K562 (cell line): ENCODE data around the gene HAUS3. TPM values are rescaled to one million over a fixed set of nuclear protein-coding genes. Genes with fewer than 3 reads are reported as not detected.

ENCODE experiments used
- ADNP ChIP-seq: fragments of 200-800 bp; sonication (Bioruptor generic); IDR thresholded peaks from 2 replicates; pipeline ENCODE4 v1.6.1; 2016; ENCODE audit warnings: missing genetic modification characterization, missing compliant biosample characterization
- BMI1 ChIP-seq: fragments of 150-350 bp; IDR thresholded peaks from 2 replicates; pipeline ENCODE4 v1.6.1; 2014; ENCODE audit warnings: low read length
- KDM1A ChIP-seq, 2 experiments: fragments of 450-650 bp; IDR thresholded peaks; 2 replicates each; pipeline ENCODE4 v1.6.1; 2016; ENCODE audit warnings: mild to moderate bottlenecking in 2 of 2
- LEF1 ChIP-seq: fragments of 450-650 bp; IDR thresholded peaks from 2 replicates; pipeline ENCODE4 v1.6.1; 2016; ENCODE audit warnings: mild to moderate bottlenecking
- PRDM10 ChIP-seq: fragments of 450-650 bp; IDR thresholded peaks from 2 replicates; pipeline ENCODE4 v1.6.1; 2018; ENCODE audit not compliant: partially characterized antibody
- RBM34 ChIP-seq: fragments of 200-400 bp; formaldehyde crosslinking; IDR thresholded peaks from 2 replicates; pipeline ENCODE4 v1.6.1; 2018; ENCODE audit warnings: low read length, borderline replicate concordance; ENCODE audit not compliant: insufficient read depth
- RNF219 ChIP-seq: fragments of 250-450 bp; sonication (Bioruptor Pico); IDR thresholded peaks from 2 replicates; pipeline ENCODE4 v1.5.0; 2022; ENCODE audit warnings: mild to moderate bottlenecking
- SMAD4 ChIP-seq: fragments of 250-450 bp; sonication (Bioruptor Pico); conservative IDR thresholded peaks from 2 replicates; pipeline ENCODE4 v1.8.0; 2021; ENCODE audit warnings: inconsistent platforms, mild to moderate bottlenecking, moderate library complexity
- YY1 ChIP-seq, 3 experiments: IDR thresholded peaks; 2 replicates each; pipeline ENCODE4 v1.6.1; 2011; ENCODE audit warnings: low read length in 2 of 3, mild to moderate bottlenecking in 2 of 3, moderate library complexity in 2 of 3, borderline replicate concordance in 1 of 3, control low read depth in 1 of 3, low read depth in 1 of 3; ENCODE audit not compliant: insufficient read depth in 3 of 3, insufficient replicate concordance in 2 of 3, control insufficient read depth in 1 of 3, insufficient read length in 1 of 3; ENCODE audit errors: extremely low read depth in 1 of 3
- ZFPM2 ChIP-seq: fragments of 250-450 bp; sonication (Bioruptor Pico); IDR thresholded peaks from 2 replicates; pipeline ENCODE4 v1.5.1; 2022; ENCODE audit warnings: mild to moderate bottlenecking
- ZNF778 ChIP-seq: fragments of 450-650 bp; formaldehyde crosslinking; IDR thresholded peaks from 2 replicates; pipeline ENCODE4 v1.4.0; 2020; ENCODE audit warnings: mild to moderate bottlenecking, moderate library complexity
- polyA plus RNA-seq, 8 experiments: library from polyadenylated mRNA; depleted of rRNA in 4 of 8; stranded (reverse) in 5 of 8; unstranded in 3 of 8; fragments of >200 nt; fragmentation: Nextera tagmentation in 2 of 8; fragmentation: Illumina TruSeq in 1 of 8; extraction: Ambion mirVana in 2 of 8; extraction: Trizol in 1 of 8; gene quantifications; 2 replicates each; pipeline versions ENCODE4 v1.2.1 to v1.2.3, GENCODE V29; 2011 to 2014; ENCODE audit warnings: inconsistent platforms in 1 of 8, missing spikeins in 1 of 8
- total RNA-seq, 7 experiments: library from RNA; depleted of rRNA in 6 of 7; stranded (reverse); fragments of >200 nt in 6 of 7; fragmentation: Illumina TruSeq in 2 of 7; extraction: Trizol in 2 of 7; gene quantifications; 2 replicates each; pipeline versions ENCODE4 v1.2.1 to v1.2.3, GENCODE V29; 2011 to 2021; ENCODE audit warnings: low replicate concordance in 1 of 7
- TF ChIP-seq, protein P1 (sequence below): fragments of 450-650 bp; formaldehyde crosslinking; IDR thresholded peaks from 2 replicates; pipeline ENCODE4 v1.4.0; 2020; ENCODE audit warnings: mild to moderate bottlenecking, moderate library complexity
- TF ChIP-seq, protein P2 (sequence below): fragments of 250-450 bp; sonication (Bioruptor Pico); IDR thresholded peaks from 2 replicates; pipeline ENCODE4 v1.4.0; 2020; ENCODE audit warnings: mild to moderate bottlenecking, moderate library complexity

The HAUS3 gene
- total and polyA plus RNA-seq, 9 of the 15 experiments (the other 6 are each of a cell fraction or from before 2014, with no cell fraction given), result 8.9 to 25.7 (median 21.5) TPM

GRCh38 chr4:2289311-2289954, 47.5 kb upstream of the HAUS3 start (continued):
- TF ChIP-seq, protein P1, sequence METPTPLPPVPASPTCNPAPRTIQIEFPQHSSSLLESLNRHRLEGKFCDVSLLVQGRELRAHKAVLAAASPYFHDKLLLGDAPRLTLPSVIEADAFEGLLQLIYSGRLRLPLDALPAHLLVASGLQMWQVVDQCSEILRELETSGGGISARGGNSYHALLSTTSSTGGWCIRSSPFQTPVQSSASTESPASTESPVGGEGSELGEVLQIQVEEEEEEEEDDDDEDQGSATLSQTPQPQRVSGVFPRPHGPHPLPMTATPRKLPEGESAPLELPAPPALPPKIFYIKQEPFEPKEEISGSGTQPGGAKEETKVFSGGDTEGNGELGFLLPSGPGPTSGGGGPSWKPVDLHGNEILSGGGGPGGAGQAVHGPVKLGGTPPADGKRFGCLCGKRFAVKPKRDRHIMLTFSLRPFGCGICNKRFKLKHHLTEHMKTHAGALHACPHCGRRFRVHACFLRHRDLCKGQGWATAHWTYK (CRISPR knock-in tag), result no peak
- TF ChIP-seq ZNF778 (CRISPR knock-in tag) (no peak), LEF1 (no peak), PRDM10 (no peak), ADNP (tag) (peak; percentile 43; the same call in 1 of the 2 replicates), KDM1A (IDR thresholded peaks at IDR 0.05) (peak in 1 of 2 experiments; percentile 61; a peak in 2 of 4 replicates), RBM34 (no peak), YY1 (IDR thresholded peaks at IDR 0.05; ENCODE audit: borderline replicate concordance in 1 of 3, control insufficient read depth in 1 of 3, extremely low read depth in 1 of 3, insufficient read depth in 3 of 3, insufficient read length in 1 of 3, insufficient replicate concordance in 2 of 3, low read depth in 1 of 3, low read length in 2 of 3) (no peak), BMI1 (no peak), SMAD4 (no peak), RNF219 (CRISPR knock-in tag) (no peak), ZFPM2 (no peak)
- TF ChIP-seq, protein P2, sequence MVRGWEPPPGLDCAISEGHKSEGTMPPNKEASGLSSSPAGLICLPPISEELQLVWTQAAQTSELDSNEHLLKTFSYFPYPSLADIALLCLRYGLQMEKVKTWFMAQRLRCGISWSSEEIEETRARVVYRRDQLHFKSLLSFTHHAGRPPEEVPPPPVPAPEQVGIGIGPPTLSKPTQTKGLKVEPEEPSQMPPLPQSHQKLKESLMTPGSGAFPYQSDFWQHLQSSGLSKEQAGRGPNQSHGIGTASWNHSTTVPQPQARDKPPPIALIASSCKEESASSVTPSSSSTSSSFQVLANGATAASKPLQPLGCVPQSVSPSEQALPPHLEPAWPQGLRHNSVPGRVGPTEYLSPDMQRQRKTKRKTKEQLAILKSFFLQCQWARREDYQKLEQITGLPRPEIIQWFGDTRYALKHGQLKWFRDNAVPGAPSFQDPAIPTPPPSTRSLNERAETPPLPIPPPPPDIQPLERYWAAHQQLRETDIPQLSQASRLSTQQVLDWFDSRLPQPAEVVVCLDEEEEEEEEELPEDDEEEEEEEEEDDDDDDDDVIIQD (CRISPR knock-in tag), result no peak
